Hepatocyte (in vitro differentiated cells): Measurements from ENCODE around the gene SREBF1.

ENCODE experiments used
- CTCF ChIP-seq: fragments of 200-600 bp; sonication (generic); IDR thresholded peaks from 2 replicates; pipeline ENCODE4 v1.5.1; 2016; ENCODE audit warnings: antibody characterized with exemption, mild to moderate bottlenecking; ENCODE audit not compliant: poor library complexity
- EZH2phosphoT487 ChIP-seq: fragments of 200-600 bp; sonication (generic); IDR thresholded peaks from one replicate; pipeline ENCODE4 v1.6.1; 2018; ENCODE audit warnings: antibody characterized with exemption, mild to moderate bottlenecking, low read depth, moderate library complexity; ENCODE audit not compliant: unreplicated experiment, severe bottlenecking

- TF ChIP-seq CTCF (no peak), EZH2phosphoT487 (no peak)
Measured at GRCh38 chr17:17772231-17772630, 64.6 kb downstream of the SREBF1 start.
